Mucosa of stomach (tissue), 1 donor: ENCODE data around the gene ORMDL1.
A peak's percentile ranks its signal among the peaks of the same experiment; 100 is the strongest.

Experiments
- H3K27me3 ChIP-seq: one replicate; pipeline ENCODE4 v1.7.0; 2013; ENCODE audit warnings: mild to moderate bottlenecking, low read length; ENCODE audit not compliant: control insufficient read depth, insufficient read depth
- H3K36me3 ChIP-seq: one replicate; pipeline ENCODE4 v1.7.0; 2013; ENCODE audit warnings: low read length; ENCODE audit not compliant: control insufficient read depth, insufficient read depth
- H3K4me1 ChIP-seq: one replicate; pipeline ENCODE4 v1.7.0; 2013; ENCODE audit warnings: mild to moderate bottlenecking, low read length; ENCODE audit not compliant: control insufficient read depth, insufficient read depth
- H3K4me3 ChIP-seq: one replicate; pipeline ENCODE4 v1.7.0; 2013; ENCODE audit warnings: low read length
- H3K9ac ChIP-seq: one replicate; pipeline ENCODE4 v1.7.0; 2013; ENCODE audit warnings: mild to moderate bottlenecking, low read length, moderate library complexity
- H3K9me3 ChIP-seq: one replicate; pipeline ENCODE4 v1.7.0; 2013; ENCODE audit warnings: mild to moderate bottlenecking, low read length, moderate library complexity; ENCODE audit not compliant: control insufficient read depth
- donor health status: Pancreatic carcinoma.

The ORMDL1 gene

DNA sequence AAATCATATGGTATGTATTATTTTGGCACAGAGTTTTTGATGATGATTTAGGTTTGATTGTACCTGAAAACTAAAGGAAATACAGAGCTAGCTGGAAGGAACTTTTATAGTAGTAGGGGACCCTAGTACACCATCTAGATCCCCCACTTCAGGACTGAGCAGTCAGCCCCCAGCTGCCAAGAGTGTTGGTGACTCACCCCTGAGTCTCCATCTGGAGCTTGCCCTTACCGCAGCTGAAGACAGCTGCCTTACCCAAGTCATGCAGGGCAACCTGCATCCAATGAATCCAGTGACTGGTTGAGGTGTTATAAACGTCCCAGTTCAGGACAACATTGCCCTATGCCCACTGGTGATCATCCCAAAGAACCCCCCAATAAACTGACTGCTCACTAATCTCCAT is 15.4 kb upstream of the ORMDL1 start:
- H3K9me3 ChIP-seq: no peaks in the 10 kb centered on the region
- H3K4me1 ChIP-seq: no peaks in the 10 kb centered on the region
- H3K9ac ChIP-seq: no peak overlapping the region
- H3K36me3 ChIP-seq: no peaks in the 10 kb centered on the region
- no peak overlapping the region for H3K4me3 ChIP-seq
- H3K27me3 ChIP-seq: no peaks in the 10 kb centered on the region

GRCh38 chr2:189799030-189799331 is 14.8 kb upstream of the ORMDL1 start:
- Histone ChIP-seq H3K4me1 (no peaks in the 10 kb centered on the region), H3K9ac (no peak overlapping the region), H3K4me3 (no peak overlapping the region), H3K9me3 (no peaks in the 10 kb centered on the region), H3K27me3 (no peaks in the 10 kb centered on the region), H3K36me3 (no peaks in the 10 kb centered on the region)

DNA sequence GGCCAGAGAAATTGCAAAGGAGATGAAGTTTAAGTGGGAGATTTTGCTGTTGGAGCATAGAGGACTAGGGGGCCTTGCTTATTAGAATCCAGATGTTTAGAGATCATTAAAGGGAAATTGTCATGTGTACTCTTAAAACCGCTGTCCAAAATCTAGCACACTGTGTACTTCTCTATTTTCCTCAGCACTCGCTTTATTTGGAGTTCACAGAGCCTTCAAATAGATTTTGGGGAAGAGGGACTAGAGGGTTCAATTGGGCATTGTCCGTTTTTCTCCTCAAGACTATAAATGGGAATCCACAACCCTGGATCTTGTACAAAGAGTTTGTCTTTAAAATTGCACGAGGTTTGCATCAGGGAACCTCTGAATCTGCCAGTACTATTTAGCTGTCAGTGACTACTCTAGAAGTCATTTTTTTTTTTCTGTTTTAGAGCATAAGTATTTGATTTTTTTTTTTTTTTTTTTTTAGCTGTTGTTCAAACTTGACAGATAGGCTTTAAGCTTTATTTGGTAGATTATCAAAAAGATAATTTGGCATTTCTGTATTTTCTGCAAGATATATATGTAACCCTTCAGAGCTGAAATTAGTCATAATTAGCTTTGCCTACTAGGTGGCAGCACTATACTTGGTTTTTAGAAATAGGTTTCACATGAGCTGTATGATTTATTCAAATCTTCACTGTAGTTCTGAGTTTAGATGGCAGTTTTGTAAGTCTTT is 14.3 kb upstream of the ORMDL1 start:
- Histone ChIP-seq H3K9ac (no peak overlapping the region), H3K27me3 (no peaks in the 10 kb centered on the region), H3K9me3 (no peaks in the 10 kb centered on the region), H3K4me1 (no peaks in the 10 kb centered on the region), H3K36me3 (no peaks in the 10 kb centered on the region), H3K4me3 (no peak overlapping the region)

DNA sequence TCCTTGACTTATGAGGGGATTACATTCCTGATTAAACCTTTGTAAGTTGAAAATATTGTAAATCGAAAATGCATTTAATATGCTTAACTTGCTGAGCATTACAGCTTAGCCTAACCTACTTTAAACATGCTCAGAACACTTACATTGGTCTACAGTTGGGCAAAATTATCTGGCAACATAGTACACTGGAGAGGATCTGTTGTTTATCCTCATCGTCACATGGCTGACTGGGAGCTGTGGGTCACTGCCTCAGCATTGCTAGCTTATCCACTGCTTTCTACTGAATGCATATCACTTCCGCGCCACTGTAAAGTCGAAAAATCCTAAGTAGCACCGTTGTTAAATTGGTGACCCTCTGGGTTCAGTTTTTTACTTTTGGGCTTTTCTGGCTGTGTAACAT is 13.8 kb upstream of the ORMDL1 start:
- no peaks in the 10 kb centered on the region for H3K4me1 ChIP-seq
- H3K9ac ChIP-seq: no peak overlapping the region
- no peaks in the 10 kb centered on the region for H3K9me3 ChIP-seq
- H3K4me3 ChIP-seq: no peak overlapping the region
- H3K36me3 ChIP-seq: no peaks in the 10 kb centered on the region
- H3K27me3 ChIP-seq: no peaks in the 10 kb centered on the region

DNA sequence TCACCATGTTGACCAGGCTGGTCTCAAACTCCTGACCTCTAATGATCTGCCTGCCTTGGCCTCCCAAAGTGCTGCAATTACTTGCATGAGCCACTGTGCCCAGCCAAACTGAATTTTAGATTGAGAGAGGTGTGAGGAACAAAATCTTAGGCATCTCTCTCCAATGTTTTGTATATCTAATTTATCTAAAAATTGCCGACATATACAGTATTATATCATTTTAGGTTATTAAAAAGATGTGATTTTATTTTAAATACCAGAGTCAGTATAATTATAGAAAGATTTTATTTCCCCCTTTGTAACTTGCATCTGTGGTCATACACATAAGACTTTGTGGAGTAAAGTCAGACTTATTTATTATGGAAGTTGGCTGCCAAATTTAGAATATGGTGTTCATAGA is 10.2 kb upstream of the ORMDL1 start:
- Histone ChIP-seq H3K4me1 (no peaks in the 10 kb centered on the region), H3K9me3 (no peaks in the 10 kb centered on the region), H3K27me3 (no peaks in the 10 kb centered on the region), H3K9ac (no peak overlapping the region), H3K4me3 (no peak overlapping the region), H3K36me3 (no peaks in the 10 kb centered on the region)

DNA sequence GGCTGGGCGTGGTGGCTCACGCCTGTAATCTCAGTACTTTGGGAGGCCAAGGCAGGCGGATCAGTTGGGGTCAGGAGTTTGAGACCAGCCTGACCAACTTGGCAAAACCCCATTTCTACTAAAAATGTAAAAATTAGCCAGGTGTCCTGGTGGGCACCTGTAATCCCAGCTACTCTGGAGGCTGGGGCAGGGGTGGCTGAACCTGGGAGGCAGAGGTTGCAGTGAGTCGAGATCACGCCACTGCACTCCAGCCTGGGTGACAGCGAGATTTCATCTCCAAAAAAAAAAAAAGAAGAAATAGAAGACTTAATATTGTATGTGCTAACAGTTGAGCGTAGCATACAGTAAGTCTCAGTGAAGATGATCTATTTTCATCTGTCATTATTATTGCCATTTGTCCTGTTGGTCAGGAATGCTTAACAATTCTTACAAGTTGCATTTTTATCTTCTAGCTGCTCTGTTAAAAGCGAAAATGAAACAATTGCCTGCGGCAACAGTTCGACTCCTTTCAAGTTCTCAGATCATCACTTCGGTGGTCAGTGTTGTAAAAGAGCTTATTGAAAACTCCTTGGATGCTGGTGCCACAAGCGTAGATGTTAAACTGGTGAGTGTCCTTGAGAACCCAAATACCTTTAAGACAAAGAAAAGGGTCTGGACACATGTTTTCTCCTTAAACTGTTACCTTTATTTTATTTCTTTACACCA is 7.4 kb upstream of the ORMDL1 start:
- no peaks in the 10 kb centered on the region for H3K27me3 ChIP-seq
- H3K9me3 ChIP-seq: no peaks in the 10 kb centered on the region
- H3K36me3 ChIP-seq: no peaks in the 10 kb centered on the region
- H3K9ac ChIP-seq: no peak overlapping the region
- H3K4me3 ChIP-seq: no peak overlapping the region
- H3K4me1 ChIP-seq: no peaks in the 10 kb centered on the region

DNA sequence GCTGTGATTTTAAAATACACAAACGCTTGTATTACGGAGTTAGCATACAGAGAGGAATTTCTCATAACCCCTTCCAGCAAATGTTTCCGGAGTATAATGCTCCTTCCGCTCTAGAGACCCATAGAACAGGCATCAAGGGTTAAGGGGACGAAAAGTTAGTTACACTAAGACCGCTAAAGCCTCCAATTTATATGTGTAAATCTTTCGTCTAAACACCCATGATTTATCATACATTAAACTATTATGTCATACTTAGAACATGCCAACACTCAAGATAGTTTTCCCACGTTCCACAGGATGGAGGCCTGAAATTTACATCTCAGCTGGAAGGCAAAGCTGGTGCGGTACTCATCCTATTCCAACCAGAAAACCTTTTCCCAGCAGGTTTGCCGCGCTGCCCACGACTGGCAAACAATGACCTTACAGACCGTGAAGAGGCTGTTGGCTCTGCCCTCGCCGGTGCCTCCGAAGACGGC is 650 bp downstream of the ORMDL1 start:
- Histone ChIP-seq H3K4me3 (peak overlapping the region; percentile 61), H3K9ac (peak overlapping the region; percentile 58), H3K36me3 (no peaks in the 10 kb centered on the region), H3K9me3 (no peaks in the 10 kb centered on the region), H3K4me1 (peaks cover 11% of the 10 kb centered on the region), H3K27me3 (no peaks in the 10 kb centered on the region)

GRCh38 chr2:189782221-189782671 is 1.9 kb downstream of the ORMDL1 start:
- peaks cover 11% of the 10 kb centered on the region for H3K4me1 ChIP-seq
- H3K9ac ChIP-seq: no peak overlapping the region
- no peaks in the 10 kb centered on the region for H3K36me3 ChIP-seq
- no peak overlapping the region for H3K4me3 ChIP-seq
- no peaks in the 10 kb centered on the region for H3K9me3 ChIP-seq
- H3K27me3 ChIP-seq: no peaks in the 10 kb centered on the region

GRCh38 chr2:189772212-189772611 is 11.9 kb downstream of the ORMDL1 start:
- no peak overlapping the region for H3K4me3 ChIP-seq
- no peak overlapping the region for H3K9ac ChIP-seq
- H3K4me1 ChIP-seq: peaks cover 8% of the 10 kb centered on the region
- H3K9me3 ChIP-seq: no peaks in the 10 kb centered on the region
- peaks cover 4% of the 10 kb centered on the region for H3K36me3 ChIP-seq
- no peaks in the 10 kb centered on the region for H3K27me3 ChIP-seq

DNA sequence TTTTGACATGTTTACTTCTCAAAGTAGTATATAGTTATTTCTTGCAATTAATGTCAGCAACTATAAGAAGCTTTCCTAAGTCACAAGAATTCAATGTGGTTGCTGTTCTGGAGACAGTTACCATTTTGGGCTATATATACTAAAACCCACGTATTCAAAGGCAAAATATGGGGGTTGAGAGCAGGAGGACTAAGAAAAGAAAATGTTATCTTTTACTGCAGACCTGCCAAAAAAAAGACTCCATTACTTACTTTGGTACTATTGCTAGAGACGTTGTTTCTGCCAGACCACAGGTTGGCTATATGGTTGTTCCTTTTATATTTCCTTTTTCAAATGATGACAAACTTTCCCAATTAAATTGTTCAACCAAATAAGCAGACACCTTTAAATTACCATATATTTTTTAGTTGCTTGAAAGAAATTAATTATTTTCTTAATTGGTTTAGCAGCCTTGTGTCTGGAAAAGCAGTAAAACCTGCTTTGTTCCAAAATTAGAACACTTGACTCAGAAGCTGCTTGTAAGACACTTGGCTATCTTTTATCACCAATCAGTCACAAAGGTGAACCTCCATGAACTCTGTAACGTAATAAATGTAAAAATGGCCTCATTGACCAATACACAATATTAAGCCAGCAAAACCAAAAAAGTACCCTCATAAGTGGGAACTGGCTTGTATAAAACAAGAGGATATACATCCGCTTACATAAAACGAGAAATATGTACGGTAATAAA is 13.4 kb downstream of the ORMDL1 start:
- no peaks in the 10 kb centered on the region for H3K9me3 ChIP-seq
- peaks cover 8% of the 10 kb centered on the region for H3K4me1 ChIP-seq
- H3K9ac ChIP-seq: no peak overlapping the region
- H3K4me3 ChIP-seq: no peak overlapping the region
- H3K27me3 ChIP-seq: no peaks in the 10 kb centered on the region
- H3K36me3 ChIP-seq: no peaks in the 10 kb centered on the region

- Histone ChIP-seq H3K36me3 (no peaks in the 10 kb centered on the region), H3K9me3 (no peaks in the 10 kb centered on the region), H3K4me3 (no peak overlapping the region), H3K27me3 (no peaks in the 10 kb centered on the region), H3K4me1 (peaks cover 5% of the 10 kb centered on the region), H3K9ac (peak overlapping the region; percentile 78)
Observed at GRCh38 chr2:189763908-189764661, 20.1 kb downstream of the ORMDL1 start.
